Measurements from ENCODE around the gene PARP16. TPM values are rescaled to one million over a fixed set of nuclear protein-coding genes. Genes with fewer than 3 reads are reported as not detected.

PARP16 gene
- total and polyA plus RNA-seq, 7 experiments from 2014 or later = 10.9 to 45.7 (median 19.4) TPM

GRCh38 chr15:65327651-65328393, 41.1 kb upstream of the PARP16 start:
- H3K4me3 ChIP-seq (ENCODE audit: low read length) = no peak overlapping the region
- Mint-ChIP-seq H3K27ac (no peak overlapping the region), H3K27me3 (peaks cover 0 to 15% (median 9%) of the 10 kb centered on the region in 5 donors), H3K9me3 (no peaks in the 10 kb centered on the region), H3K4me3 (no peak overlapping the region), H3K36me3 (no peaks in the 10 kb centered on the region), H3K4me1 (no peaks in the 10 kb centered on the region)
- no peaks in the 10 kb centered on the region for H3K27me3 ChIP-seq (ENCODE audit: control insufficient read depth in 2 of 2, insufficient read depth in 2 of 2, low read length in 2 of 2)
- H3K4me1 ChIP-seq (ENCODE audit: control insufficient read depth in 2 of 2, insufficient read depth in 2 of 2, low read length in 2 of 2) = no peaks in the 10 kb centered on the region
- no peaks in the 10 kb centered on the region for H3K9me3 ChIP-seq (ENCODE audit: control insufficient read depth in 2 of 3, low read length in 3 of 3)
- CTCF ChIA-PET = no interaction called here
- H3K36me3 ChIP-seq (ENCODE audit: control insufficient read depth in 2 of 3, insufficient read depth in 3 of 3, low read length in 3 of 3) = no peaks in the 10 kb centered on the region
- DNase-seq (no peak), ATAC-seq (no peak)
- intact Hi-C loops (cut with micrococcal nuclease) = no loop called here
- POLR2A ChIA-PET = no interaction called here
- no peak overlapping the region for H3K27ac ChIP-seq (ENCODE audit: low read depth, low read length)

- Mint-ChIP-seq H3K4me1 (no peaks in the 10 kb centered on the region), H3K9me3 (no peaks in the 10 kb centered on the region), H3K36me3 (no peaks in the 10 kb centered on the region), H3K27me3 (peaks cover 0 to 22% (median 16%) of the 10 kb centered on the region in 5 donors), H3K27ac (no peak overlapping the region), H3K4me3 (no peak overlapping the region)
- Histone ChIP-seq H3K4me1 (ENCODE audit: control insufficient read depth in 2 of 2, insufficient read depth in 2 of 2, low read length in 2 of 2) (no peaks in the 10 kb centered on the region), H3K27me3 (ENCODE audit: control insufficient read depth in 2 of 2, insufficient read depth in 2 of 2, low read length in 2 of 2) (no peaks in the 10 kb centered on the region), H3K9me3 (ENCODE audit: control insufficient read depth in 2 of 3, low read length in 3 of 3) (no peaks in the 10 kb centered on the region), H3K36me3 (ENCODE audit: control insufficient read depth in 2 of 3, insufficient read depth in 3 of 3, low read length in 3 of 3) (no peaks in the 10 kb centered on the region), H3K4me3 (ENCODE audit: low read length) (no peak overlapping the region), H3K27ac (ENCODE audit: low read depth, low read length) (no peak overlapping the region)
- intact Hi-C loops (cut with micrococcal nuclease) = loop anchor here in 1 of 2 donors (1.0 kb wide), 1 partner anchor 41 kb away; no protein-coding TSS in a partner anchor
- no peak for ATAC-seq
- CTCF ChIA-PET = no interaction called here
- DNase-seq = no peak
- POLR2A ChIA-PET = no interaction called here
Measured at GRCh38 chr15:65326818-65327217, 40.1 kb upstream of the PARP16 start.

- Histone ChIP-seq H3K36me3 (ENCODE audit: control insufficient read depth in 2 of 3, insufficient read depth in 3 of 3, low read length in 3 of 3) (no peaks in the 10 kb centered on the region), H3K27ac (ENCODE audit: low read depth, low read length) (no peak overlapping the region), H3K4me3 (ENCODE audit: low read length) (no peak overlapping the region), H3K9me3 (ENCODE audit: control insufficient read depth in 2 of 3, low read length in 3 of 3) (no peaks in the 10 kb centered on the region), H3K4me1 (ENCODE audit: control insufficient read depth in 2 of 2, insufficient read depth in 2 of 2, low read length in 2 of 2) (no peaks in the 10 kb centered on the region), H3K27me3 (ENCODE audit: control insufficient read depth in 2 of 2, insufficient read depth in 2 of 2, low read length in 2 of 2) (no peaks in the 10 kb centered on the region)
- Mint-ChIP-seq H3K36me3 (no peaks in the 10 kb centered on the region), H3K4me1 (no peaks in the 10 kb centered on the region), H3K27ac (no peak overlapping the region), H3K4me3 (no peak overlapping the region), H3K9me3 (no peaks in the 10 kb centered on the region), H3K27me3 (peaks cover 0 to 22% (median 18%) of the 10 kb centered on the region in 5 donors)
- DNase-seq (no peak), ATAC-seq (no peak)
- intact Hi-C loops (cut with micrococcal nuclease) = loop anchor here in 1 of 2 donors (1.0 kb wide), 1 partner anchor 42 kb away; no protein-coding TSS in a partner anchor
- ChIA-PET CTCF (no interaction called here), POLR2A (no interaction called here)
Measured at GRCh38 chr15:65326117-65326526, 39.4 kb upstream of the PARP16 start.

- H3K27me3 Mint-ChIP-seq = peaks cover 0 to 37% (median 18%) of the 10 kb centered on the region in 5 donors
- no peak overlapping the region for H3K27ac Mint-ChIP-seq
- ChIA-PET POLR2A (no interaction called here), CTCF (interaction anchor here (1.1 to 1.3 kb wide), 2 partner anchors 62 to 65 kb away, joined by 4 to 5 read pairs; no protein-coding TSS in a partner anchor)
- intact Hi-C loops (cut with micrococcal nuclease) = no loop called here
- no peaks in the 10 kb centered on the region for H3K4me1 ChIP-seq (ENCODE audit: control insufficient read depth in 2 of 2, insufficient read depth in 2 of 2, low read length in 2 of 2)
- DNase-seq (no peak), ATAC-seq (no peak)
- H3K4me3 Mint-ChIP-seq = no peak overlapping the region
- no peaks in the 10 kb centered on the region for H3K27me3 ChIP-seq (ENCODE audit: control insufficient read depth in 2 of 2, insufficient read depth in 2 of 2, low read length in 2 of 2)
- H3K36me3 Mint-ChIP-seq = no peaks in the 10 kb centered on the region
- no peaks in the 10 kb centered on the region for H3K9me3 Mint-ChIP-seq
- no peaks in the 10 kb centered on the region for H3K9me3 ChIP-seq (ENCODE audit: control insufficient read depth in 2 of 3, low read length in 3 of 3)
- H3K4me1 Mint-ChIP-seq = peaks cover 0 to 3% (median 0%) of the 10 kb centered on the region in 7 donors
- no peaks in the 10 kb centered on the region for H3K36me3 ChIP-seq (ENCODE audit: control insufficient read depth in 2 of 3, insufficient read depth in 3 of 3, low read length in 3 of 3)
- no peak overlapping the region for H3K27ac ChIP-seq (ENCODE audit: low read depth, low read length)
- no peak overlapping the region for H3K4me3 ChIP-seq (ENCODE audit: low read length)
Measured at GRCh38 chr15:65323071-65323511, 36.4 kb upstream of the PARP16 start.

- Mint-ChIP-seq H3K36me3 (no peaks in the 10 kb centered on the region), H3K27me3 (peaks cover 0 to 31% (median 7%) of the 10 kb centered on the region in 5 donors), H3K27ac (peak overlapping the region in 1 of 9 donors; percentile 2), H3K4me1 (peaks cover 0 to 3% (median 0%) of the 10 kb centered on the region in 7 donors), H3K4me3 (no peak overlapping the region), H3K9me3 (no peaks in the 10 kb centered on the region)
- CTCF ChIA-PET = interaction anchor here (0.7 to 3.5 kb wide), 4 partner anchors 14 to 214 kb away, joined by 3 to 45 read pairs (median 3); partner anchors contain the start of gene RNU5B-1
- Histone ChIP-seq H3K27ac (ENCODE audit: low read depth, low read length) (no peak overlapping the region), H3K27me3 (ENCODE audit: control insufficient read depth in 2 of 2, insufficient read depth in 2 of 2, low read length in 2 of 2) (no peaks in the 10 kb centered on the region), H3K36me3 (ENCODE audit: control insufficient read depth in 2 of 3, insufficient read depth in 3 of 3, low read length in 3 of 3) (no peaks in the 10 kb centered on the region), H3K4me3 (ENCODE audit: low read length) (no peak overlapping the region), H3K9me3 (ENCODE audit: control insufficient read depth in 2 of 3, low read length in 3 of 3) (no peaks in the 10 kb centered on the region), H3K4me1 (ENCODE audit: control insufficient read depth in 2 of 2, insufficient read depth in 2 of 2, low read length in 2 of 2) (no peaks in the 10 kb centered on the region)
- intact Hi-C loops (cut with micrococcal nuclease) = loop anchor here (1.0 to 5.0 kb wide), 4 partner anchors 15 to 83 kb away; partner anchors contain the start of gene RNU5B-1 (in 1 of the 2)
- ATAC-seq = peak; percentile 97
- POLR2A ChIA-PET = interaction anchor here (0.7 to 3.1 kb wide), 6 partner anchors 14 to 514 kb away, joined by 3 to 11 read pairs (median 3); partner anchors contain the start of gene RNU5B-1
- DNase-seq = peak; percentile 57 to 76 (median 71)
Measured at GRCh38 chr15:65318870-65319356, 32.2 kb upstream of the PARP16 start.

GRCh38 chr15:65312400-65312916, 25.8 kb upstream of the PARP16 start:
- no peak overlapping the region for H3K27ac ChIP-seq (ENCODE audit: low read depth, low read length)
- intact Hi-C loops (cut with micrococcal nuclease) = no loop called here
- ATAC-seq (no peak), DNase-seq (no peak)
- Mint-ChIP-seq H3K9me3 (no peaks in the 10 kb centered on the region), H3K27ac (no peak overlapping the region), H3K36me3 (no peaks in the 10 kb centered on the region), H3K4me1 (no peaks in the 10 kb centered on the region), H3K27me3 (peaks cover 0 to 5% (median 0%) of the 10 kb centered on the region in 5 donors), H3K4me3 (no peak overlapping the region)
- no peaks in the 10 kb centered on the region for H3K27me3 ChIP-seq (ENCODE audit: control insufficient read depth in 2 of 2, insufficient read depth in 2 of 2, low read length in 2 of 2)
- H3K4me1 ChIP-seq (ENCODE audit: control insufficient read depth in 2 of 2, insufficient read depth in 2 of 2, low read length in 2 of 2) = no peaks in the 10 kb centered on the region
- ChIA-PET POLR2A (interaction anchor here (0.6 kb wide), 1 partner anchor 10 kb away, joined by 3 read pairs; no protein-coding TSS in a partner anchor), CTCF (no interaction called here)
- H3K36me3 ChIP-seq (ENCODE audit: control insufficient read depth in 2 of 3, insufficient read depth in 3 of 3, low read length in 3 of 3) = no peaks in the 10 kb centered on the region
- no peaks in the 10 kb centered on the region for H3K9me3 ChIP-seq (ENCODE audit: control insufficient read depth in 2 of 3, low read length in 3 of 3)
- H3K4me3 ChIP-seq (ENCODE audit: low read length) = no peak overlapping the region

Data from naive thymus-derived CD4-positive, alpha-beta T cell (primary cell).